Gastrocnemius medialis (tissue), 4 donors: Measurements from ENCODE around the gene ERICH2.
"Not testable (repeated sequence)": the region's sequence is repeated elsewhere in the genome, so short reads cannot be mapped to it uniquely, and the experiment has no call there.

ENCODE experiments used
- CTCF ChIP-seq, 5 experiments: fragments of 450-650 bp in 3 of 5; fragments of 200-600 bp in 2 of 5; sonication (generic) in 2 of 5; IDR thresholded peaks in 4 of 5; conservative IDR thresholded peaks in 1 of 5; 1 replicate in 4 of 5; 2 replicates in 1 of 5; pipeline ENCODE4 v1.5.1; 2016 to 2019; ENCODE audit warnings: antibody characterized with exemption in 5 of 5, mild to moderate bottlenecking in 3 of 5, moderate library complexity in 3 of 5
- POLR2A ChIP-seq, 2 donors: fragments of 450-650 bp; IDR thresholded peaks; one replicate each; pipeline ENCODE4 v1.6.1; 2017; ENCODE audit warnings: antibody characterized with exemption in 2 of 2, mild to moderate bottlenecking in 2 of 2, moderate library complexity in 2 of 2

GRCh38 chr2:170734601-170735000, 35.6 kb upstream of the ERICH2 start:
- not testable (repeated sequence) for TF ChIP-seq POLR2A (IDR thresholded peaks at IDR 0.05); CTCF (IDR thresholded peaks at IDR 0.05 in 4 of 5, conservative IDR thresholded peaks at IDR 0.05 in 1 of 5)
